K562 (cell line): ENCODE measurements around the gene GNA14. TPM values are rescaled to one million over a fixed set of nuclear protein-coding genes. Genes with fewer than 3 reads are reported as not detected.

Experiments
- ATAC-seq: fragments of 200-7000 bp; cut with Tn5 transposase; 3 replicates; pipeline ENCODE4 v1.9.1; 2020; ENCODE audit warnings: moderate library complexity
- BruUV-seq: library from RNA; stranded (reverse); fragments of 400-500 nt; replicated peaks from 2 replicates; lab custom pipeline; 2021; lab: Mats Ljungman, UMichigan
- CTCF ChIA-PET: fragments of 300-600 bp; formaldehyde crosslinking; extraction: SDS; loops from one replicate; lab custom pipeline; 2021; ENCODE audit warnings: low intra/inter-chr PET ratio; lab: Yijun Ruan, JAX
- POLR2A ChIA-PET: fragments of 300-600, 350-650 bp; sonication (Branson Sonifier 250); formaldehyde crosslinking; extraction: SDS; loops from one replicate; lab custom pipeline; 2021; ENCODE audit warnings: antibody characterized with exemption, inconsistent platforms; lab: Yijun Ruan, JAX
- DNase-seq, 4 experiments: peaks; one replicate each; pipeline versions ENCODE4 v3.0.0 to v3.0.0-alpha.2; 2011 to 2018; ENCODE audit warnings: low spot score in 3 of 4, mixed read lengths in 3 of 4; ENCODE audit errors: extremely low read depth in 1 of 4
- FAIRE-seq: peaks from 2 replicates; lab custom pipeline; 2011; peaks lifted over from hg19 to GRCh38; lab: Jason Lieb, UNC
- H2AFZ ChIP-seq: 2 replicates; pipeline ENCODE4 v1.6.0; 2011; ENCODE audit warnings: low read depth, low read length, control low read depth, inconsistent platforms
- H3K27ac ChIP-seq: fragments of 200-600 bp; 3 replicates; pipeline ENCODE4 v1.8.0; 2011; ENCODE audit warnings: low read depth, mild to moderate bottlenecking, control low read depth, inconsistent platforms, low read length, moderate library complexity, mixed read lengths; ENCODE audit errors: extremely low read depth
- H3K27me3 ChIP-seq, 2 experiments: fragments of 300-600 bp in 1 of 2; 2 replicates in 1 of 2; 3 replicates in 1 of 2; pipeline versions ENCODE4 v1.6.0 to v1.8.0; 2011; ENCODE audit warnings: inconsistent platforms in 2 of 2, low read length in 2 of 2, mild to moderate bottlenecking in 1 of 2, mixed read lengths in 1 of 2, moderate library complexity in 1 of 2; ENCODE audit not compliant: control insufficient read depth in 2 of 2, insufficient read depth in 2 of 2
- H3K36me3 ChIP-seq: fragments of 300-600 bp; 3 replicates; pipeline ENCODE4 v1.8.0; 2011; ENCODE audit warnings: mild to moderate bottlenecking, low read length, inconsistent platforms; ENCODE audit not compliant: control insufficient read depth, insufficient read depth
- H3K4me1 ChIP-seq, 2 experiments: fragments of 200-600 bp in 1 of 2; replicated peaks in 1 of 2; 2 replicates in 1 of 2; 3 replicates in 1 of 2; pipeline versions ENCODE4 v1.5.1 to v1.8.0; 2011; ENCODE audit warnings: inconsistent platforms in 2 of 2, low read length in 2 of 2, mild to moderate bottlenecking in 1 of 2, mixed read lengths in 1 of 2, moderate library complexity in 1 of 2; ENCODE audit not compliant: control insufficient read depth in 2 of 2, insufficient read depth in 2 of 2
- H3K4me2 ChIP-seq: 2 replicates; pipeline ENCODE4 v1.6.1; 2011; ENCODE audit warnings: low read length, control low read depth, inconsistent platforms, mixed read lengths; ENCODE audit not compliant: insufficient read depth
- H3K4me3 ChIP-seq: fragments of 200-600 bp; sonication (generic), shearing (Covaris generic); 2 replicates; pipeline ENCODE4 v1.5.1; 2016; ENCODE audit warnings: control low read depth, inconsistent platforms
- H3K79me2 ChIP-seq: fragments of 200-600 bp; 3 replicates; pipeline ENCODE4 v1.8.0; 2011; ENCODE audit warnings: low read length, inconsistent platforms; ENCODE audit not compliant: control insufficient read depth, insufficient read depth
- H3K9ac ChIP-seq, 2 experiments: 2 replicates each; pipeline versions ENCODE4 v1.6.0 to v1.6.1; 2011; ENCODE audit warnings: low read depth in 2 of 2, low read length in 2 of 2, control low read depth in 1 of 2, inconsistent platforms in 1 of 2, mild to moderate bottlenecking in 1 of 2, mixed read lengths in 1 of 2; ENCODE audit not compliant: insufficient read depth in 1 of 2
- H3K9me1 ChIP-seq: one replicate; pipeline ENCODE4 v1.6.0; 2011; ENCODE audit warnings: inconsistent platforms, mild to moderate bottlenecking, low read length, moderate library complexity; ENCODE audit not compliant: control insufficient read depth, insufficient read depth
- H3K9me3 ChIP-seq: replicated peaks from 2 replicates; pipeline ENCODE4 v1.5.1; 2011; ENCODE audit warnings: low read depth, low read length, inconsistent platforms; ENCODE audit not compliant: control insufficient read depth, insufficient read depth
- H4K20me1 ChIP-seq: replicated peaks from 2 replicates; pipeline ENCODE4 v1.6.1; 2011; ENCODE audit warnings: low read length, inconsistent platforms, mixed read lengths; ENCODE audit not compliant: control insufficient read depth, insufficient read depth
- CBX8 ChIP-seq: fragments of 200-600 bp; sonication (generic); IDR thresholded peaks from 2 replicates; pipeline ENCODE4 v1.6.1; 2012; ENCODE audit warnings: borderline replicate concordance, mixed run types, low read depth, mild to moderate bottlenecking, moderate library complexity, mixed read lengths, low read length, control low read depth, inconsistent platforms; ENCODE audit not compliant: poor library complexity, severe bottlenecking; ENCODE audit errors: extremely low read depth
- E4F1 ChIP-seq: fragments of 250-450 bp; sonication (Bioruptor Pico); IDR thresholded peaks from 2 replicates; pipeline ENCODE4 v1.5.0; 2021; ENCODE audit warnings: mild to moderate bottlenecking, borderline replicate concordance
- FOXK1 ChIP-seq: sonication (generic); formaldehyde crosslinking; IDR thresholded peaks from 2 replicates; pipeline ENCODE4 v1.8.0; 2022; ENCODE audit warnings: missing genetic modification reagents, mild to moderate bottlenecking, borderline replicate concordance
- PHB2 ChIP-seq: fragments of 450-650 bp; IDR thresholded peaks from 2 replicates; pipeline ENCODE4 v1.6.1; 2017; ENCODE audit warnings: low read depth
- PML ChIP-seq: IDR thresholded peaks from 2 replicates; pipeline ENCODE4 v1.6.1; 2012; ENCODE audit warnings: low read length, inconsistent platforms
- POLR2B ChIP-seq: fragments of 450-650 bp; IDR thresholded peaks from 2 replicates; pipeline ENCODE4 v1.6.1; 2018; ENCODE audit warnings: low read depth; ENCODE audit not compliant: partially characterized antibody
- ZBTB2 ChIP-seq: fragments of 450-650 bp; IDR thresholded peaks from 2 replicates; pipeline ENCODE4 v1.6.1; 2016; ENCODE audit warnings: antibody characterized with exemption
- ZKSCAN8 ChIP-seq: fragments of 200-800 bp; sonication (Bioruptor generic); IDR thresholded peaks from 2 replicates; pipeline ENCODE4 v1.6.1; 2016; ENCODE audit warnings: missing genetic modification characterization, missing compliant biosample characterization
- WGBS: fragments of 100-300 bp; shearing (Covaris generic); methylation state at CpG from one replicate; pipeline ENCODE4 v1.1.6; 2016; ENCODE audit warnings: low coverage, mixed read lengths; ENCODE audit not compliant: insufficient coverage; ENCODE audit errors: missing lambda C conversion rate; 5-methylcytosine and 5-hydroxymethylcytosine counted together
- in situ Hi-C: fragments of 300-500 bp; cut with MboI; formaldehyde crosslinking; loops from 4 replicates; pipeline ENCODE4 v1.15.0; 2018; ENCODE audit warnings: inconsistent platforms, mixed read lengths
- intact Hi-C: fragments of 100-400 bp; cut with micrococcal nuclease; formaldehyde crosslinking; loops from 2 replicates; pipeline ENCODE4 v1.14.2; 2022
- polyA plus RNA-seq, 8 experiments: library from polyadenylated mRNA; depleted of rRNA in 4 of 8; stranded (reverse) in 5 of 8; unstranded in 3 of 8; fragments of >200 nt; fragmentation: Nextera tagmentation in 2 of 8; fragmentation: Illumina TruSeq in 1 of 8; extraction: Ambion mirVana in 2 of 8; extraction: Trizol in 1 of 8; gene quantifications; 2 replicates each; pipeline versions ENCODE4 v1.2.1 to v1.2.3, GENCODE V29; 2011 to 2014; ENCODE audit warnings: inconsistent platforms in 1 of 8, missing spikeins in 1 of 8
- total RNA-seq, 7 experiments: library from RNA; depleted of rRNA in 6 of 7; stranded (reverse); fragments of >200 nt in 6 of 7; fragmentation: Illumina TruSeq in 2 of 7; extraction: Trizol in 2 of 7; gene quantifications; 2 replicates each; pipeline versions ENCODE4 v1.2.1 to v1.2.3, GENCODE V29; 2011 to 2021; ENCODE audit warnings: low replicate concordance in 1 of 7
- TF ChIP-seq, protein P1 (sequence below), 2 experiments: fragments of 450-650 bp in 1 of 2; IDR thresholded peaks; 2 replicates each; pipeline ENCODE4 v1.6.1; 2011 to 2017; ENCODE audit warnings: low read depth in 2 of 2, antibody characterized with exemption in 1 of 2, borderline replicate concordance in 1 of 2, low read length in 1 of 2, mild to moderate bottlenecking in 1 of 2, mixed read lengths in 1 of 2; ENCODE audit not compliant: control insufficient read depth in 1 of 2

Gene GNA14
- total and polyA plus RNA-seq, 9 of the 15 experiments (the other 6 are each of a cell fraction or from before 2014, with no cell fraction given) = 0.03 to 0.11 (median 0.03) TPM; not detected in 6

- intact Hi-C loops = no loop called here
- peaks cover 12% of the 10 kb centered on the region; the same call in 1 of the 3 replicates for H3K36me3 ChIP-seq
- in situ Hi-C loops = no loop called here
These were observed 244.9 kb downstream of the GNA14 start for GRCh38 chr9:77403239-77403638.

More at GRCh38 chr9:77403239-77403638, 244.9 kb downstream of the GNA14 start:
- ATAC-seq (no peak), DNase-seq (no peak), FAIRE-seq (no peak)
- no peak overlapping the region for H3K4me3 ChIP-seq
- H3K4me2 ChIP-seq = no peak overlapping the region
- no TSS peak for BruUV-seq
- H3K9me1 ChIP-seq = no peaks in the 10 kb centered on the region
- POLR2A ChIA-PET = no interaction called here
- TF ChIP-seq ZKSCAN8 (CRISPR knock-in tag) (no peak), E4F1 (CRISPR knock-in tag) (no peak), PML (no peak), FOXK1 (CRISPR knock-in tag) (no peak), CBX8 (no peak), POLR2B (no peak), PHB2 (no peak), ZBTB2 (no peak)
- TF ChIP-seq, protein P1, sequence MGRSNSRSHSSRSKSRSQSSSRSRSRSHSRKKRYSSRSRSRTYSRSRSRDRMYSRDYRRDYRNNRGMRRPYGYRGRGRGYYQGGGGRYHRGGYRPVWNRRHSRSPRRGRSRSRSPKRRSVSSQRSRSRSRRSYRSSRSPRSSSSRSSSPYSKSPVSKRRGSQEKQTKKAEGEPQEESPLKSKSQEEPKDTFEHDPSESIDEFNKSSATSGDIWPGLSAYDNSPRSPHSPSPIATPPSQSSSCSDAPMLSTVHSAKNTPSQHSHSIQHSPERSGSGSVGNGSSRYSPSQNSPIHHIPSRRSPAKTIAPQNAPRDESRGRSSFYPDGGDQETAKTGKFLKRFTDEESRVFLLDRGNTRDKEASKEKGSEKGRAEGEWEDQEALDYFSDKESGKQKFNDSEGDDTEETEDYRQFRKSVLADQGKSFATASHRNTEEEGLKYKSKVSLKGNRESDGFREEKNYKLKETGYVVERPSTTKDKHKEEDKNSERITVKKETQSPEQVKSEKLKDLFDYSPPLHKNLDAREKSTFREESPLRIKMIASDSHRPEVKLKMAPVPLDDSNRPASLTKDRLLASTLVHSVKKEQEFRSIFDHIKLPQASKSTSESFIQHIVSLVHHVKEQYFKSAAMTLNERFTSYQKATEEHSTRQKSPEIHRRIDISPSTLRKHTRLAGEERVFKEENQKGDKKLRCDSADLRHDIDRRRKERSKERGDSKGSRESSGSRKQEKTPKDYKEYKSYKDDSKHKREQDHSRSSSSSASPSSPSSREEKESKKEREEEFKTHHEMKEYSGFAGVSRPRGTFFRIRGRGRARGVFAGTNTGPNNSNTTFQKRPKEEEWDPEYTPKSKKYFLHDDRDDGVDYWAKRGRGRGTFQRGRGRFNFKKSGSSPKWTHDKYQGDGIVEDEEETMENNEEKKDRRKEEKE (IDR thresholded peaks at IDR 0.05; ENCODE audit: borderline replicate concordance in 1 of 2, control insufficient read depth in 1 of 2, low read depth in 2 of 2, low read length in 1 of 2) = no peak
- TF ChIP-seq, all 486 proteins: peak for 0
- Histone ChIP-seq H2AFZ (no peak overlapping the region), H3K9ac (no peak overlapping the region), H3K79me2 (no peaks in the 10 kb centered on the region), H3K9me3 (no peaks in the 10 kb centered on the region; the same call in 1 of the 2 replicates), H3K27me3 (no peaks in the 10 kb centered on the region), H4K20me1 (no peaks in the 10 kb centered on the region), H3K4me1 (no peaks in the 10 kb centered on the region), H3K27ac (no peak overlapping the region)
- 87% methylated on average over 4 of the region's 4 CpGs for WGBS
- CTCF ChIA-PET = no interaction called here
